Posterior vena cava (tissue), 2 donors: Measurements from ENCODE around the gene NUDT21. TPM values are rescaled to one million over a fixed set of nuclear protein-coding genes. Genes with fewer than 3 reads are reported as not detected.
"Not testable (repeated sequence)": the region's sequence is repeated elsewhere in the genome, so short reads cannot be mapped to it uniquely, and the experiment has no call there.

Source experiments
- DNase-seq: peaks from one replicate; pipeline ENCODE4 v3.0.0-alpha.2; 2020; ENCODE audit warnings: low spot score
- intact Hi-C, 2 donors: fragments of 100-400 bp; cut with DNase I; formaldehyde crosslinking; loops; one replicate each; pipeline versions ENCODE4 v1.14.1 to v1.14.2; 2022 to 2023
- total RNA-seq, 2 donors: library from RNA; stranded (reverse); fragmentation: NEBNext Ultra II Directional; extraction: Animal tissue kit (Norgen Biotek cat#: 25700); gene quantifications; one replicate each; pipeline ENCODE4 v1.2.1, GENCODE V29; 2021
- donor health status: DM: yes; HTN: yes; CAD: no.
- donor health status: DM: yes; HTN: yes; CAD: no.

The NUDT21 gene
- total RNA-seq, 2 donors from 2014 or later: 75.5 to 76.3 TPM

DNA sequence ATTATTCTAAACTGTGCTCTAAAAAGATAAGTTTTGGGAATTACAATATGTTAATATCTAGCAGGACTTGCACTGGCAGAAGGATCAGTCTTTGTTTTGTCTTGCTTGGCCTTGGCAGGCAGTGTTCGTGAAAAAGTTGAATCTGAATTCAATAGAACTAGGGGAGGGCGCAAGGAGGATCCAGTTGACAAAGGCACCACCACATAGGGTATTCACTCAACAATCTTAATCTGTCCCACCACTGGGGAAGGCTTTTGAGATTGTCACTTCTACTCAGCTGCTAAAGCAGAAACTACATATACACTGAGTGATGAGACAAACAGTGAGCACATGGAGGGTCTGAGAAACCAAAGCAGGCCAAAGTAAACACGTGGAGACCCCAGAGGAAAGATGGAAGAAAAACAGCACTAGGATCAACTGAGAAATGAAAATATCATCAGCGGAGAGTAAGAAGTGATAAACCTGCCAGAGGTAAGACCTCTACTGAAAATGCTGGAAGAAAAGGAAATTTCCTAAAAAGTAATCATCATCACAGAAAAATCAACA is 28.2 kb downstream of the NUDT21 start:
- intact Hi-C loops: no loop called here
- no peak for DNase-seq

DNA sequence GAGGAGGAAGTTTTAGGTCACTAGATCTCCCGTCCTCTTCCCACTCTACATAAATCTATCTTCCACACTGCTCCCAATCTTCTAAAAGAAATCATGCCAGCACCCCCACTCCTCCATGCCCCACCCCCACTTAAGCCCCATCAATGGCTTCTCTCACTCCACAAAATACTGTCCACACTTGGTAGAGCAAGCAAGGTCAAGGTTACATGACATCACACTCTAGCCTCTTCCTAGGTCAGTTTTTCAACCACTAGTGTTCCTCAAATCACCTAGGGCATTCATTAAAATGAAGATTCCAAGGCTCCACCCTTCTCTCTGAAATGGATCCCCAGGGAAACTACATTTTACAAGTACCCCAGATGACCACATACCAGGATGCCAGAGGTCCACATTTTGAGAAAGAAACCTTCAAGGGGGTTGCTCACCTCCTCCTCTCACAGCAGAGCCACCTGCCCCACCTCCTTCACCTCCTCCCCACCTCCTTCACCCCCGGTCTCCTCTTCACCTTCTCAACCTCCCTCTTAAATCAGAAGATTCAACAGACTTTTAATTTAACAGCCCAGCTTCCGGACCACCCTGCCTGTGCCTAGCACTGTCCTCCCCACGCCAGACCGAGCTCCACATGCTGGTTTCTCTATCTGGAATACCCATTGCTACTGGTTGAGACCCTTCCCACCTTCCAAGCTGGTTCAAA is 29.0 kb downstream of the NUDT21 start:
- intact Hi-C loops: no loop called here
- DNase-seq: no peak

- intact Hi-C loops: no loop called here
- DNase-seq: no peak
These were observed 29.8 kb downstream of the NUDT21 start for GRCh38 chr16:56421313-56421712.

DNA sequence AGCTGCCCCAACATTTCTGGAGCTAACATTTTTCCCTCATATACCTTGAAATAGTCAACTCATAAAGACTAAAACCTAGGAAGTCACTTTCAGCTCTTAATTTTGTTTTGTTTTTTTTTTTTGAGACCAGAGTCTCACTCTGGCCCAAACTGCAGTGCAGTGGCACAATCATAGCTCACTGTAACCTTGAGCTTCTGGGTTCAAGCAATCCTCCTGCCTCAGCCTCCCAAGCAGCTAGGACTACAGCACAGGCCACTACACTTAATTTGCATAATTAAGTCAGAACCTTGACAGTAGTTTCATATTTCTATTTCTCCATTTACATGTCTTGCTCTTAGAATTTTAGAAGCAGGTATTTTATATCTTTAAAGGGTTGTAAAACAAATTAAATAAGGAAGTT is 30.5 kb downstream of the NUDT21 start:
- intact Hi-C loops: no loop called here

GRCh38 chr16:56419740-56420548 is 31.2 kb downstream of the NUDT21 start:
- DNase-seq: no peak
- intact Hi-C loops: no loop called here

More for the DNA sequence above, 30.5 kb downstream of the NUDT21 start:
- no peak for DNase-seq

GRCh38 chr16:56417138-56417537 is 34.0 kb downstream of the NUDT21 start:
- intact Hi-C loops: no loop called here
- DNase-seq: no peak

DNA sequence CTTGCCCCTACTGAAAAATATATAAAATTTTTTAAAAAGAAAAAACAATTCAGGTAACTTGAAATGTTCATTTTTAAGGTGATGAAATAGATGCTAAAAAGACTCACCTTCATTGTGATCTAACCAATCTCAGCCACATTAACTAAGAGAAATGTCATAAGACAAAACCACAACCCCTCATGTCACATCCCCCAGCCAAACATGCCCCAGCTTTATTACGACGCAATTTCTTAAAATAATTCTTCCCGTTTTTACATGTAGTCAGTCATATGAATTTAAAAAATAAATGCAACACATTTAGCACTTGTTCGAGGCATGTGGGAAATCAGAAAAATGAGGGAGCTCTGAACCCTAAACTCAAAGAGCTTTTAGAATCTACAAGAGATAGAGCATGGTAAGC is 35.3 kb downstream of the NUDT21 start:
- no peak for DNase-seq
- intact Hi-C loops: no loop called here

DNA sequence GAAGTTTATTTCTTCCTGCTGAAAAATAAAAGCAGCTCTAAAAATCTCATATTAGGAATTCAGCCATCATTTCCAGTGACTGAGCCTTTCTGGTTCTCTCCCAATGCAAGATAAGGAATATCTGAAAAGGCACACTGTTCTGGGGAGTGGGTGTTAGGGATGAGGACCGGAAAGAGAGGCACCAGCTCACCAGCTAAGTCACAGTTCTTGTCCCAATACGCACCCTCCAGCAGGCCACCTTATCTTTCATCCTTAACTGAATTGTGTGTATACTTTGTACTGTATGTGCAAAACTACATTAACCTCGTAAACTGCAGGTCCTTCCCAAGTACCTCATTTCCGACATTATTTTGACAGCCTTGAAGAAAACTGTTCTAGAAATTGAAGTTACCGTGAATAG is 36.8 kb downstream of the NUDT21 start:
- DNase-seq: no peak
- intact Hi-C loops: no loop called here

- DNase-seq: no peak
- intact Hi-C loops: no loop called here
These were observed 37.8 kb downstream of the NUDT21 start for GRCh38 chr16:56413381-56413780.

DNA sequence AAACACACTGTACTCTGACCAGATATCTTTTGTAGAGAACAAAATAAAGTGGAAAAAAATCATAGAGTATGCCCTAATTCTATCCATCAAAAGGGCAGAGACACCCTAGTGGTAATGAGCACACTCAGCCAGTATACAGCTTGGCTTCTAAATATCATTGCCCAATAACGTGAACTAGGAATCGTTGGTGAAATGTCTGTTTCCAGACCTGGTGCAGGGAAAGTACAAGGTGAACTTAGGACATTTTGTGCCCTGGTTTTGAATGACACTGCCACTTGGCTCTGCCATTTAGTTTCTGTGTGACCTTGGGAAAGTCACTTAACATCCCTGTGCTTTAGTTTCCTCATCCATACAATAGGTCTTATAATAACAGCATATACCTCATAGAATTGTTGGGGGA is 39.5 kb downstream of the NUDT21 start:
- intact Hi-C loops: no loop called here

DNA sequence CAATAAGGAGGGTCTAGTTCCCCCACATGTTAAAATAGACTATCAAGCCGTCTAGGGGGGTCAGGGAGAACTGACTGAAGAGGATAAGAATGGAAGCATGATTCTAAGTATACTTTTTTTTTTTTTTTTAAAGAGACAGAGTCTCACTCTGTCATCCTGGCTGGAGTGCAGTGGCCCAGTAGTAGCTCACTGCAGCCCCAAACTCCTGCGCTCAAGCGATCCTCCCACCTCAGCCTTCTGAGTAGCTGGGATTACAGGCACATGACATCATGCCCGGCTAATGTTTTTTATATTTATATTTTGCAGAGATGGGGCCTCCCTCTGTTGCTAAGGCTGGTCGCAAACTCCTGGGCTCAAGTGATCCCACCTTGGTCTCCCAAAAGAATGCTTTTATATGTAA is 40.0 kb downstream of the NUDT21 start:
- no peak for DNase-seq
- intact Hi-C loops: no loop called here

More for the DNA sequence above, 39.5 kb downstream of the NUDT21 start:
- DNase-seq: no peak

DNA sequence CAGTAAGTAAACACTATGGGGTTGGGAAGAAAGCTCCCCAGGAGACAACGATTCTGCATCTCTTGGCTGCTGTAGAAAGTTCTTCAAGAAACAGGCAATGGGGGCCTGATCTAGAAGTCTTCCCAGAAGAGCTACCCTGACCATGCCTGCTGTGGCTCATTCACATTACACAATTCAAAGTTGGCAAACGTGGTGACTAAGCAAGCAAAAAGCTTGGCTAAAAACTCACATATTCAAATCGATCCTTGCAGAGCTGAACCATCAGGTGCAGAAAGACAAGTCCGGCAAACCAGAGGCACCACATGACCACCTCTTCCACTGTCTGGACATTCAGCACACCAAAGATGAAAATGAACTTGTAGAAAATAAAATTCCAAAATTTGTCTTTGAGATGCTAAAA is 41.9 kb downstream of the NUDT21 start:
- no peak for DNase-seq
- intact Hi-C loops: no loop called here

GRCh38 chr16:56408379-56409098 is 42.6 kb downstream of the NUDT21 start:
- intact Hi-C loops: no loop called here
- no peak for DNase-seq

DNA sequence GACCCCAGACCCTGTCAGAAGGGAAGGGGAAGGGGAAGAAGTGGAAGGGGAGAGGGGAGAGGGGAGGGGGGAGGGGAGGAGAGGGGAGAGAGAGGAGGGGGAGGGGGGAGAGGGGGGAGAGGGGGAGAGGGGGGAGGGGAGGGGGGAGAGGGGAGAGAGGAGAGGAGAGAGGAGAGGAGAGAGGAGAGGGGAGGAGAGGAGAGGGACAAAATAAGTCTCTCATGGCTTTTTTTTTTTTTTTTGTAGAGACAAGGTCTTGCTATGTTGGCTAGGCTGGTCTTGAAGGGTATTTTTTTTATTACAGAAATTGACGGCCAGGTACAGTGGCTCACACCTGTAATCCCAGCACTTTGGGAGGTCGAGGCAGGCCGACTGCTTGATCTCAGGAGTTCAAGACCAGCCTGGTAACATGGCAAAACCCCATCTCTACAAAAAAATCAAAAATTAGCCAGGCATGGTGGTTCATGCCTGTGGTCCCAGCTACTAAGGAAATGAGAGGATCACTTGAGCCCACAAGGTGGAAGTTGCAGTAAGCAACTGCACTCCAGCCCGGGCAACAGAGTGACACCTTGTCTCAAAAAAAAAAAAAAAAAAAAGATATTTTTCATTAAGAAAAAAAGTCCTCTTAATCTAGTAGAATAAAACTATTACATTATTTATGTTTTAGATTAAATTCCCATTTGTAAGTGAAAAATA is 45.0 kb downstream of the NUDT21 start:
- intact Hi-C loops: no loop called here
- no peak for DNase-seq

DNA sequence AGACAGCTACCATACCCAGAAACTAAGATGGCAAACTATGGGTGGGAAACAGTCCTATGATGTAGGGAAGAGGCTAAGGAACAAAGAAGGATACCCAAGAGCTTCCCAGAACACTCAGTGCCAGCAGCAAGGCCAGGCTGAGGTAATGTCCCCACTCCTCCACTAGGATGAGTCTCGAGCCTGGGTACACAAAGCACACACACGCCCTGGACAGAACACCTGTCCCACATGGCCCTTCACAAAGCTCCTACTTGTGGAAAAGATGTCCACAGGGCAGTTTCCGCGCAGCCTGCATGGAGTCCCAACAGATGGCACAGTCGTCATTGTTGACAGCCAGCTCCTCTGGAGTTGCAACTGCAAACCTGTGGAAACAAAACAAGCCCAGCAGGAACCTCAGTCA is 49.6 kb downstream of the NUDT21 start:
- DNase-seq: no peak
- intact Hi-C loops: no loop called here

DNA sequence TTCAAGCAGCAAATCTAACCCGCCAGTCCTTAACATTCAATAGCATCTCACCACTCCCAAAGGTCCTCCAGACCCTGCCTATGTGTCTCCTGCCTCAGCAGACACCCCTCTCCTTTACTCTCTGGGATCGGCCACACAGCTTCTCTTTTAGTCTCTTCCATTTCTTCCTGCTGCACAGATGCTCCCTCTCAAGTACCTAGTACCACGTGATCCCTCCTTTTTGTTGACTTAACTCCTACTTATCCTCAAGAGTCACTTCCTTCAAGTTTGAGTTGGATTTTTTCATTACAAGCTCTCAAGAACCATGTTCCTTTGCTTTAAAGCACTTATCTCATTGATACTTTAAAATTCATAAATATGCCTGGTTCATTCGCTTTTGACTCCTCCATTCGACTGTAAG is 50.7 kb downstream of the NUDT21 start:
- DNase-seq: no peak
- intact Hi-C loops: no loop called here

DNA sequence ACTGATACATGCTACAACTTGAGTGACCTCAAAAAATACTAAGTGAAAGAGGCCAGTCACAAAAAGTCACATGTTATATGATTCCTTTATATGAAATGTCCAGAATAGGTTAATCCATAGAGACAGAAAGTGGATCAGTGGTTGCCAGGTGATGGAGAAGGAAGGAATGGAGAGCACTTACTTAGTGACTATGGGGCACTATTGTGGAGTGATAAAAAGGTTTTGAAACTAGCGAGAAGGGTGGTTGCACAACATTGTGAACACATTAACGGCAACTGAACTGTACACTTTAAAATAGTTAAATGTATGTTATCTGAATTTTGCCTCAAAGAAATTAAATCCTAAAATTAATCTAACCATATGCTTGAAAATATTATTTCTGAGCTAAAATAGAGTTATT is 51.6 kb downstream of the NUDT21 start:
- DNase-seq: no peak

DNA sequence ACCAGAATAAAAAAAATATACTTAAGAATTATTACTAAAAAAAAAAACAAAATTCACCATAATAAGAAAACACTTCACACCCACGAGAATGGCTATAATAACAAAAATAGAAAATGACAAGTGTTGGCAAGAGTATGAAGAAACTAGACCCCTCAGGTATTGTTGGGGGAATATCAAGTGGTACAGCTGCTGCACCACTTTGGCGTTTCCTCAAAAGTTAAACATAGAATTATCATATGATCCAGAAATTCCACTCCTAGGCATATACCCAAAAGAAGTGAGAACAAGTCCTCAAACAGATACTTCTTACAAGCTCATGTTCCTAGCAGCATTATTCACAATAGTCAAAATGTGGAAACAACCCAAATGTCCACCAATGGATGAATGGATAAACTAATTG is 52.1 kb downstream of the NUDT21 start:
- DNase-seq: no peak
- intact Hi-C loops: no loop called here

More for the DNA sequence above, 51.6 kb downstream of the NUDT21 start:
- intact Hi-C loops: no loop called here

GRCh38 chr16:56396724-56397123 is 54.4 kb downstream of the NUDT21 start:
- intact Hi-C loops, DNase-seq: not testable (repeated sequence)
